Activated T-cell treated with anti-CD3 and anti-CD28 coated beads for 24 hours (primary cell): ENCODE data around the gene PCSK7.

Experiments used
- DNase-seq: peaks from one replicate; pipeline ENCODE4 v3.0.0-alpha.2; 2020; ENCODE audit warnings: low read depth

The PCSK7 gene

DNA sequence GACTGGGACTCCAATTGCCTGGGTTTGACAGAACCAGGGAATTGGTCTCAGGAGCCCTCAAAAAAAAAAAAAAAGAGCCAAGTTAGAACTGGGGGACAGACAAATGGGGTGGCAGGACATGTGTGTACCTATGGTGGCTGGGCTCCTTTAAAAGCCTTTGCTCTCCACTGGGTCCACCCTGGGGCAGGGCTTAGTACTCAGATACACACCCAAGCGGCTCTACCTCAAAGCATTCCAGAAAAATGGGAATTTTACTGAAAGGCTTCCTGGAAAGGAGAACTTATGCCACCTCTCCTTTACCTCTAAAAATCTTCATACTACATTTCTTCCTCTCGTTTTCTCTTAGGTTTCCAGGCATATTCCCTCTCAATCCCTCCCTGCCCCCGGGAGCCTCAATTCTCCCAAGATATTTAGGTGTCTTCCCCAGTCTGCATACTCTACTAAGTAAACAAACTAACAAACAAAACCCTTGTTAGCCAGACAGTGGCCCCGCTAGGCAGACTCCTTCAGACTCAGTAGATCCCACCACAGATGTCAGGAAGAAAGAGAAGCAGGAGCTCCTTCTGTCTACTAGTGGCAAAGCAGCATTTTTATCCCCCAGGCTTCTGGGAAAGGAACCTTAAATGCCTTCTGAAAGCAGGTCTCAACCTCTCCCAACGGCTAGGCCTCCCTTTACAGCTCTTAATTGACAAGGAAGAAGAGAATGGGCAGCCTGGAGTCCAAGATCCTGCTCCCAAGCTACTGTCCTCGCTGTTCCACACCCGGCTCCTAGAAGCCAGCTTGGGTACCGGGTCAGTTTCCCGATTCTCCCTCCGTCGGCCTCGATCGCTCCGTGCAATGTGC, 653 bp downstream of the PCSK7 start:
- DNase-seq, result no peak

DNA sequence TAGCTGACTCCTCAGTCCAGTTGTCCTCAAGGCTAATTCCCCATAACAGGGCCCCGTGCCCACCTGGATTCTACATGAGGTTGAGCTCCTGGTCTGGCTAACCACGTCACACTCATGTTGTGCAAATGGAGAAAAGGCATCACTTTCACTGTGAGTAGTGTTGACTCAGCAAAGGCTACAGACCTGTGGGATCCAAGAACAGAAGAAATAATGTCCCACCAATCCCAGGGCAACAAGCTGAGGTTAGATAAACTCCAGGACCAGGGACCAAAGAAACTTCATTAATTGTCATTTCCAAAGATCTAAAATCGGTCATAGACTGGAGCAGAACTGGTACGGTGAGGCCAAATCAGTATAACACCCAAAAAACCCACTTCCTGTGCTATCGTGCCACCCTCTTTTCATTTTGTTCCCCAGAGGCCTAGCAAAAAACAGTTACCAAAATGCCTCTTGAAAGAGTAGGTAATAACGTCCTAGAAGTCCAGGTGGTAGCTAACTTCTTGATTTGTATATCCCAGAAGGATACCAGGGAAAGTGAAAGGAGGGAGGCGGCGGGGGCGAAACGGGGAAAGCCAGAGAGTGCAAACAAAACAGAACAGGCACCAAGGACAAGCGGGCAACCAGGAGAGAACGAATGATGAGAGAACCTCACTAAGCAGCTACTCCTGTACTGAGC, 1.4 kb downstream of the PCSK7 start:
- DNase-seq, result peak; percentile 56

- no peak for DNase-seq
Measured at GRCh38 chr11:117229931-117230285, 2.0 kb downstream of the PCSK7 start.

DNA sequence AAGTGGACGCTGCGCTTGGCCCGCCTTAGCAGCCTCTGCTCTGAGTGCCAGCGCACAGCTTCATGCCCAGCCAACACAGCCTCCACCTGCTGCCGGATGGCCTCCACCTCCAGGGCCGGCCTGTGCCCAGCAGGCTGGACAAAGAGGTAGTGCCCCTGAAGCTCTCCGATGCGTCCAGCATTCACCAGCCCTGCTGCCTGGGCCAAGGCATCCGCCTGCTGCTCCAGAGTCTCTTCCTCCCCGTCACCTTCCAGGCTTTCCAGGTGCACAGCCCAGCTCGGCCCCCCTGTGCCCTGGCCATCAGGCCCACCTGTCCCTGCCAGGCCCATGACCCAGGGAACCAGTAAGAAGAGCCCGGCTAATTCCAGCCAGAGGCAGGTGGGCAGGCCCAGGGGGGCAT, 2.5 kb downstream of the PCSK7 start:
- DNase-seq, result no peak

DNA sequence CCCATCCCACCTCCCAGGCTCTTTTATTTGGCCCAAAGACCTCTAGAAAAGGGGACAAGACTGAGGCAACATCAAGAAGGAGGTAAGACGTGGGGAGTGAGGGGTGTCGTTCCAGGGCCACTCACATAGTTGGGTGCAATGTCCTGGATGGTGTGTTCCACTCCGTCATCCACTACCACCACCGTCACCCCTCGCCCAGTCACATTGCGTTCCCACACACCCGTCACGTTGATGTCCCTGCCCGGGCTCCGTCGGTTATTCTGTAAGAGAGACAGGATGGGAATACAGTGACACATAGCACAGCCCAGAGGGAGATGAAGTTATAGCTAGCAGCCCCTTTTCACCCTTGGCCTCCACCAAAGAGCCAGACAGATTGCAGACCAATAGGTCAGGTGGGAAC, 3.8 kb downstream of the PCSK7 start:
- no peak for DNase-seq

GRCh38 chr11:117226388-117227385, 5.2 kb downstream of the PCSK7 start:
- DNase-seq, result no peak

- no peak for DNase-seq
Measured at GRCh38 chr11:117225553-117226170, 6.2 kb downstream of the PCSK7 start.

DNA sequence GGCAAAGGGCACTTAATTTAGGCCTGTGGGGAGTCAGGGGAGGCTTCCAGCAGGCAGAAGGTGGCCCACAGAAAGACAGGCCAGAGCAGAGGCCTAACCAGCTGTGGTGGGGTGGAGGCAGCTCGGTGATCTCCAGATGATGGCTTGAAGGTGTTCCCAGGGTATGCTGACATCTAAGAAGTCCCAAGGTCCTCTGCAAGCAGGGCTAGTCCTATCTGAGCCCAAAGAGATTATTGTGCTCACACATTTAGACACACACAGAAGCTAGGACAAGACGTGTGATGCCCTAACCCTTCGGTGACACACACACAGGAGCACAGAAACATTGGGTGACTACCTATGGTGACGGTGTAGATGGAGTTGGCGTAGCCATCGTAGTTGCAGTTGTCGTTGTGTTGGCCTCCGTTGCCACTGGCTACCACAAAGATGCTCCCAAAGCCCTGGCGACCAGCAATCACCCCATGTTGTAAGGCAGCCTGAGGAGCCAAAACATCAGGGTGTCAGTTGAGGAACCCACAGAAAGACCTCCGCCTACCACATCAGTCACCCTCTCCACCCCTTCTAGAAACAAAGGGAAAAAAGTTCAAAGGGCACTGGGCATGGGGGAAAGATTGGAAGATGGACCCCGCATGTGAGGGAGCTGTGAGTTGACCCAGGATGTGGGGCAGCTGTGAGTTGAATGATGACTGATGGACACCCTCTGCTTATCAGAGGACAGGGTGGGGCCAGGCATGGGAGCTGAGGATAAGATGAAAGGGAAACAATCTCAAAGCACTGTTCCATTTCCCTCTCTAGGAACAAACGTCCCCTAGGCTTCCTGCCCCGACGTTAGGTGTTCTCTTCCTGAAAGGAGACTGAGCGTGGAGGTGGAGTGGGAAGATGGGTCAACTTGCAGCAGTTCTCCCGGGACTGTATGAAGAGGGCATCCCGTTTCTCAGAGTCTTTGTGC, 7.9 kb downstream of the PCSK7 start:
- no peak for DNase-seq

DNA sequence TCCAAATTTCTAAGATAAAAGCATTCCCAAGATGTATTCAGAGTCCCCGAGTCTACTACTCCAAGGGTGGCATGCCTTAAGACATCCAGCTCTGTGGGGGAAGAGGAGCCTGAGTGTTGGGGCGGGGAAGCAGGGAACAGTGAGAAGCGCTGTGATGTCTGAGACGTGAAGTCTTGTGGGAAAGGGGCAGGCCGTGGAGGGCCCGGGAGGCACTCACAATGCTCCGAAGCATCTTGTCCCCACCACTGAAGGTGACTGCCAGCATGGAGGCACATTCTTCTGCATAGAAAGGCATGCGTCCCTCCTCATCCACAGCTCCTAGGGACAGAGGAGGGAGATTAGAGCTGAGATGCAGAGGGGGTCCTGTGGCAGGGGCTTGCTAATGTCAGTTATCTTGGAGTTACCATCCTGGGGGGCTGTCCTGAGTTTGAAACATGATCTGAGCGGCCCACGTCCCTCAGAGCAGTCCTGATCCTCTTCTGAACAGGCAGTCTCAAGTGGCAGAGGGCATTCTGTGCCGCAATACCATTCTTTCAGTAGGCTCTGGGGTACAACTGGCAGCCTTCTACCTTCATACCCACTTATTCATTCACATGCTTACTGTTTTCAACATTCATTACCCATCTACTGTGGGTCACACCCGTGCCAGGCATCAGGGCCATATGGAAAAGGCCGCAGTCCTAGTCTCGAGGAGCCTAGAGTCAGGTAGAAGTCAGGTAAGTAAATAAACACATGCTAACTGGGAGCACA, 8.7 kb downstream of the PCSK7 start:
- no peak for DNase-seq

DNA sequence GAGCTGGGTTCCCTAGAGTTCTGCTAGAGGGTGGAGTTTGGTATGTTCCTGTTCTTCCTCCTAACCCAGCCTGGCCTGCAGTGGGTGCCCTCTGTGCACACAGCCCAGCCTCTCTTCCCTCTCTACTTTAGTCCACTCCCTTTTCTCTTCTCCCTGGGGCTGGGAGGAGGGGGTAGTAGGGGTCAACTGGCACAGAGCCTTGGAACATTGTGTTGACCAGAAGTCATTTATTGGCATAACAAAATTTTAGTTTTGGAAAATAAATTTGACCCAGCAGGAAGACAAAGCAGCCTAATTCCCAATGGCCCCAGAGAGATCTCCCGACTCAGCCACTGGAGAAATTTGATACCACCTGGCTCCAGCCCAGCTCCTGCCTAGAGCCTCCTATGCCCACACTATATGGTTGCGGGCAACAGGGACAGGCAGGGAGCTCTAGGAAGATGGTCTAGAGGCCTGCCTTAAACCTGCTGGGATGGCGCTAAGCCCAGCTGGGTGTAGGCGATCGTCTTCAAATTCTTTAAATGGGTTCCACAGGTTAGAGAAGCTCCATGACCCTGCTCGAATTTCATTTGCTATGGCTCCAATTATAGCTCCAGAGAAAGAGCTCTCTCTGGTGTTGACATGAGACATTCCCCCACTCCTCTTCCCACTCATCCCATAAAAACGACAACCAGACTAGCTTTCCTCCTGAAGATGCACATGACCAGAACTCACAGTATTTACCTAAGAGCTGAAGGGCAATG, 9.9 kb downstream of the PCSK7 start:
- no peak for DNase-seq

- DNase-seq, result no peak
Measured at GRCh38 chr11:117220999-117221774, 10.7 kb downstream of the PCSK7 start.

- DNase-seq, result no peak
Measured at GRCh38 chr11:117220568-117220967, 11.3 kb downstream of the PCSK7 start.

GRCh38 chr11:117219995-117220394, 11.9 kb downstream of the PCSK7 start:
- DNase-seq, result no peak

DNA sequence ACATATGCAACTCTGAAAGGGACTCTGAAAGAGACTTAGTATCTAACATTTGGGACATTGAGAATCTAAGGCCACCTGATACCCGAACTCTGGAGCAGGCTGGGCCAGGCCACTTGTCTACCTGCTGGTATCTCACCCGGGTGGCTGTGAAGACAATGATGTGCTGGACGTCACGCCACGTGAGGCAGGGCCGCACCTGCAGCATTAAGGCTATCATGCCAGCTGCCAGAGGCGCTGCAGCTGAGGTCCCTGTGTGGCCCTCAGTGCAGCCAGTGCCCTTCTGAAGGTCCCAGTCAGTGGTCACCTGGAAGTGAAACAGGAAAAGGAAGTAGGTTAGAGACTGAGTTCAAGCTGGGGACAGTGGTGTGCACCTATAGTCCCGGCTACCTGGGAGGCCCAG, 12.4 kb downstream of the PCSK7 start:
- no peak for DNase-seq

DNA sequence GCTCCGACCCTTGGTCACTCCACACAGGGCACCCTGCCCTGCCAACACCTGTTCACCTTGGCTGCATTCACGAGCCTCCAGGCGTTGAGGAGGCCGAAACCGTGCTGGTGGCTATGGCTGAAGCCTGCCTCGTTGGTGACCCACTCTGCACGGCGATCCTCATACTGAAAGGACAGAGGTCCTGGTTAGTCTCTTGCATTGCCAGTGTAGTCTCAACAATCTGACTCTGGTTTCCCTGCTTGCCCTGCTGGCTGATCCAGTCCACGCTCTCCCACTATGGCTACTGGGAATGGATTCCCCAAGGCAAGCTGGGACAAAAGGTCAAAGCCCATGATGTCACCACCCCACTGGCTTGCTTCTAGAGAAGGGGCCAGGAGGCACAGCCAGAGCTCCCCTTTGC, 12.9 kb downstream of the PCSK7 start:
- no peak for DNase-seq

- no peak for DNase-seq
Measured at GRCh38 chr11:117218133-117218915, 13.5 kb downstream of the PCSK7 start.

DNA sequence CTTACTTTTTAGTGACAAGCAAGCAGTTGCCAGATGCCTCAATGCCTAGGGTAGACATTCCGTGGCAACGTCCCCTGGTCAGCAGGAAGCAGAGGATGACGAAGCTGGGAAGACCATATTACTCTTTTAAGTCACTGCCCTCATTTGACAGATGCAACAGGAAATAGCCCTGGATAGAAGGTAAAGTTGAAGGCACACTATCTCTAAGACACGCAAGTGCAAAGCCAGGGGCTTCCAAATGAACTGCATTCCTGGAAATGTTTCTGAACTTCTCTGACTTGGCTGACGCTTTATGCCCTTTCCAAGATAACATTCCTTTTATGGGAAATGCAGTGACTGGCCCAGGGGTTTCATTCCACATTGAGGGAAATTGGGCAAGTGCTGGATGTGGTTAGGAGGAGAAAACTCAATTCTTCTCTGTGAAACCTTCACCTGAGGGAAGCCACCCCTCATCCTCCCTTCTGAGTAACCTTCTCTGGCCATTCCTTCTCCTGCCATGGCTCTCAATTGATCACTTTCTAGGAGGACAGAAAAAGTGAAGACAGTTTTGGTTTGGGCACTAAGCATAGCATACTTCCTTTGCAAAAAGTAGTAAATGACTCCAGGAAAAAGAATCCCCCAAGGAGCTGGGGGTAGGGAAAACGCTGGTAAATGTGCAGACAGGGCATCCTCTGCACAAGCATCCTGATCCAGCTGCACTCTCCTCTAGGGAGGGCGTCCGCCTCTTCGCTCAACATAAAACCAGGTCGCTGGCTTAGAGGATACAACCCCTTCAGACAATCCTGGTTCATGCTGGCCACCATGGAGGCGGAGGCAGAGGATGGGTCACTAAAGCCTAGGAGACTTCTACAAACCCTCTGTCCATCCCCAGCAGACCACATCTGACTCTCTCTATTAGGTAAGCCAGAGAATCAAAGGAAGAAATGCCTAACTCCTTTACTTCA, 14.5 kb downstream of the PCSK7 start:
- no peak for DNase-seq
